A549 (cell line): ENCODE measurements around the gene ECEL1. TPM values are rescaled to one million over a fixed set of nuclear protein-coding genes. Genes with fewer than 3 reads are reported as not detected.

Experiments used
- ATAC-seq, 2 experiments: fragments of 200-7000 bp in 1 of 2; fragments of >200 bp in 1 of 2; cut with Nextera tagmentation in 1 of 2; cut with Tn5 transposase in 1 of 2; 3 replicates each; pipeline versions ENCODE4 v1.8.0 to v1.9.1; 2018 to 2020; ENCODE audit warnings: mild to moderate bottlenecking in 1 of 2, moderate library complexity in 1 of 2
- CTCF ChIA-PET: fragments of 300-600 bp; sonication (Branson Sonifier 250); formaldehyde crosslinking; extraction: SDS; loops from one replicate; lab custom pipeline; 2021; ENCODE audit warnings: antibody characterized with exemption, inconsistent platforms; lab: Yijun Ruan, JAX
- POLR2A ChIA-PET: fragments of 350-600 bp; formaldehyde crosslinking; extraction: SDS; loops from one replicate; lab custom pipeline; 2021; ENCODE audit warnings: antibody characterized with exemption, inconsistent platforms; lab: Yijun Ruan, JAX
- DNase-seq, 2 experiments: peaks; one replicate each; pipeline versions ENCODE4 v3.0.0 to v3.0.0-alpha.2; 2011 to 2016; ENCODE audit warnings: low read depth in 1 of 2, low spot score in 1 of 2
- FAIRE-seq: peaks from 2 replicates; lab custom pipeline; 2011; peaks lifted over from hg19 to GRCh38; lab: Jason Lieb, UNC
- H3K27ac ChIP-seq, 2 experiments: fragments of >200 bp; sonication (Bioruptor Twin); formaldehyde crosslinking; 3 replicates each; pipeline ENCODE4 v1.5.1; 2016 to 2017
- H3K4me1 ChIP-seq: fragments of >200 bp; sonication (Bioruptor Twin); formaldehyde crosslinking; 3 replicates; pipeline ENCODE4 v1.6.1; 2016
- H3K4me2 ChIP-seq: fragments of >200 bp; sonication (Bioruptor Twin); formaldehyde crosslinking; 3 replicates; pipeline ENCODE4 v1.6.1; 2016
- H3K4me3 ChIP-seq: fragments of >200 bp; sonication (Bioruptor Twin); formaldehyde crosslinking; 3 replicates; pipeline ENCODE4 v1.5.1; 2016
- H3K9me3 ChIP-seq: fragments of >200 bp; sonication (Bioruptor Twin); formaldehyde crosslinking; 3 replicates; pipeline ENCODE4 v1.6.1; 2016
- CBX2 ChIP-seq: fragments of 200-600 bp; sonication (generic); IDR thresholded peaks from 2 replicates; pipeline ENCODE4 v1.6.1; 2016; ENCODE audit warnings: low read depth, mild to moderate bottlenecking, borderline replicate concordance
- CHD4 ChIP-seq: fragments of 200-600 bp; sonication (generic); IDR thresholded peaks from 2 replicates; pipeline ENCODE4 v1.6.1; 2016; ENCODE audit warnings: antibody characterized with exemption, mild to moderate bottlenecking, borderline replicate concordance
- EHF ChIP-seq: fragments of 250-450 bp; sonication (Bioruptor Pico); IDR thresholded peaks from 2 replicates; pipeline ENCODE4 v1.5.0; 2020; ENCODE audit warnings: mild to moderate bottlenecking
- EP300 ChIP-seq, 2 experiments: fragments of >200 bp; sonication (Bioruptor Twin); formaldehyde crosslinking; IDR thresholded peaks; 2 replicates in 1 of 2; 3 replicates in 1 of 2; pipeline ENCODE4 v1.6.1; 2016 to 2017
- FOXS1 ChIP-seq: fragments of 250-450 bp; sonication (Bioruptor Pico); IDR thresholded peaks from 2 replicates; pipeline ENCODE4 v1.5.0; 2020; ENCODE audit warnings: mild to moderate bottlenecking, moderate library complexity
- GATA3 ChIP-seq: IDR thresholded peaks from 2 replicates; pipeline ENCODE4 v1.6.1; 2012; ENCODE audit warnings: borderline replicate concordance
- HEYL ChIP-seq: fragments of 250-450 bp; sonication (Bioruptor Pico); IDR thresholded peaks from 2 replicates; pipeline ENCODE4 v1.8.0; 2021; ENCODE audit warnings: mild to moderate bottlenecking, moderate library complexity
- HOXA7 ChIP-seq: fragments of 250-450 bp; sonication (Bioruptor Pico); IDR thresholded peaks from 2 replicates; pipeline ENCODE4 v1.5.0; 2020; ENCODE audit warnings: mild to moderate bottlenecking, moderate library complexity
- HOXB5 ChIP-seq: fragments of 250-450 bp; sonication (Bioruptor Pico); IDR thresholded peaks from 2 replicates; pipeline ENCODE4 v1.5.0; 2020; ENCODE audit warnings: mild to moderate bottlenecking, moderate library complexity
- NFE2L2 ChIP-seq: fragments of 150-350 bp; conservative IDR thresholded peaks from 2 replicates; pipeline ENCODE4 v1.6.1; 2014; ENCODE audit warnings: low read length
- NPAS2 ChIP-seq: fragments of 250-450 bp; sonication (Bioruptor Pico); IDR thresholded peaks from 2 replicates; pipeline ENCODE4 v1.8.0; 2022; ENCODE audit warnings: mild to moderate bottlenecking, moderate library complexity, borderline replicate concordance
- PHF8 ChIP-seq: fragments of 200-600 bp; sonication (generic); IDR thresholded peaks from 2 replicates; pipeline ENCODE4 v1.6.1; 2016; ENCODE audit warnings: low read depth, mild to moderate bottlenecking, antibody characterized with exemption, moderate library complexity, borderline replicate concordance
- POLR2AphosphoS2 ChIP-seq: conservative IDR thresholded peaks from 2 replicates; pipeline ENCODE4 v1.6.1; 2012; ENCODE audit warnings: low read length, improper control_type of control experiment, inconsistent platforms
- ZFP36 ChIP-seq: fragments of 450-650 bp; IDR thresholded peaks from 2 replicates; pipeline ENCODE4 v1.6.1; 2014; ENCODE audit warnings: borderline replicate concordance; ENCODE audit not compliant: partially characterized antibody
- ZSCAN20 ChIP-seq: fragments of 250-450 bp; sonication (Bioruptor Pico); IDR thresholded peaks from 2 replicates; pipeline ENCODE4 v1.8.0; 2022; ENCODE audit warnings: mild to moderate bottlenecking, moderate library complexity
- whole genome bisulfite sequencing: methylation state at CpG from one replicate; pipeline ENCODE4 v1.1.6; 2017; ENCODE audit errors: missing lambda C conversion rate; 5-methylcytosine and 5-hydroxymethylcytosine counted together
- polyA plus RNA-seq, 4 experiments: library from polyadenylated mRNA; depleted of rRNA in 3 of 4; stranded (reverse); fragments of >200 nt; fragmentation: RNase III in 1 of 4; extraction: RNeasy Plus Mini Kit Qiagen cat#74134 plus additional on column Dnase treatment in 1 of 4; gene quantifications; 2 replicates in 3 of 4; 3 replicates in 1 of 4; pipeline ENCODE4 v1.2.3, GENCODE V29; 2011 to 2017
- TF ChIP-seq, protein P1 (sequence below): fragments of >200 bp; sonication (Bioruptor Twin); formaldehyde crosslinking; IDR thresholded peaks from 2 replicates; pipeline ENCODE4 v1.6.1; 2016
- TF ChIP-seq, protein P2 (sequence below): fragments of >200 bp; sonication (Bioruptor Twin); formaldehyde crosslinking; IDR thresholded peaks from 3 replicates; pipeline ENCODE4 v1.6.1; 2016
- TF ChIP-seq, protein P3 (sequence below): IDR thresholded peaks from 2 replicates; pipeline ENCODE4 v1.6.1; 2012
- TF ChIP-seq, protein P4 (sequence below): fragments of 450-650 bp; IDR thresholded peaks from 2 replicates; pipeline ENCODE4 v1.6.1; 2014; ENCODE audit warnings: antibody characterized with exemption

The ECEL1 gene
- polyA plus RNA-seq, 2 of the 4 experiments (the other 2 are of a cell fraction) = 0.12 to 0.18 TPM

DNA sequence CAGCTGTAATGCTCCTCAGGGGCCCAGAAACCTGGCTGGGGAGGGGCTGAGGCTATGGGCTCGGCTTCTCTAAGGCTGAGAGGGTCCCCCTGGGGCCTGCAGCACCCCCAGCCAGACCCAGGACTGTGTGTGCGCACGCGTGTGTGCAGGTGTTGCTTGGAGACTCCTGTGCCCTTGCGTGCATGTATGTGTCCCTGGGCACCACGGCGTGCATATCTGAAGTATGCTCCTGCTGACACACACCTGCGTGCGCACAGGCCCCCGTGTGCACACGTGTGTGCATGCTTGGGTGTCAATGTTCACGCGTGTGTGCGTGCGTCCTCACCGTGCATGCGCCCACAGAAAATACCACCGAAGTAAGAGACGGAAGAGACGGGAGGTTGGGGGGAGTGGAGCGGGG is 14.9 kb upstream of the ECEL1 start (continued):
- TF ChIP-seq PHF8 (no peak), ZFP36 (no peak)
- TF ChIP-seq, protein P1, sequence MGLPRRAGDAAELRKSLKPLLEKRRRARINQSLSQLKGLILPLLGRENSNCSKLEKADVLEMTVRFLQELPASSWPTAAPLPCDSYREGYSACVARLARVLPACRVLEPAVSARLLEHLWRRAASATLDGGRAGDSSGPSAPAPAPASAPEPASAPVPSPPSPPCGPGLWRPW = no peak
- TF ChIP-seq, protein P2, sequence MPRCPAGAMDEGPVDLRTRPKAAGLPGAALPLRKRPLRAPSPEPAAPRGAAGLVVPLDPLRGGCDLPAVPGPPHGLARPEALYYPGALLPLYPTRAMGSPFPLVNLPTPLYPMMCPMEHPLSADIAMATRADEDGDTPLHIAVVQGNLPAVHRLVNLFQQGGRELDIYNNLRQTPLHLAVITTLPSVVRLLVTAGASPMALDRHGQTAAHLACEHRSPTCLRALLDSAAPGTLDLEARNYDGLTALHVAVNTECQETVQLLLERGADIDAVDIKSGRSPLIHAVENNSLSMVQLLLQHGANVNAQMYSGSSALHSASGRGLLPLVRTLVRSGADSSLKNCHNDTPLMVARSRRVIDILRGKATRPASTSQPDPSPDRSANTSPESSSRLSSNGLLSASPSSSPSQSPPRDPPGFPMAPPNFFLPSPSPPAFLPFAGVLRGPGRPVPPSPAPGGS = no peak
- TF ChIP-seq, protein P3, sequence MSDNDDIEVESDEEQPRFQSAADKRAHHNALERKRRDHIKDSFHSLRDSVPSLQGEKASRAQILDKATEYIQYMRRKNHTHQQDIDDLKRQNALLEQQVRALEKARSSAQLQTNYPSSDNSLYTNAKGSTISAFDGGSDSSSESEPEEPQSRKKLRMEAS = no peak

DNA sequence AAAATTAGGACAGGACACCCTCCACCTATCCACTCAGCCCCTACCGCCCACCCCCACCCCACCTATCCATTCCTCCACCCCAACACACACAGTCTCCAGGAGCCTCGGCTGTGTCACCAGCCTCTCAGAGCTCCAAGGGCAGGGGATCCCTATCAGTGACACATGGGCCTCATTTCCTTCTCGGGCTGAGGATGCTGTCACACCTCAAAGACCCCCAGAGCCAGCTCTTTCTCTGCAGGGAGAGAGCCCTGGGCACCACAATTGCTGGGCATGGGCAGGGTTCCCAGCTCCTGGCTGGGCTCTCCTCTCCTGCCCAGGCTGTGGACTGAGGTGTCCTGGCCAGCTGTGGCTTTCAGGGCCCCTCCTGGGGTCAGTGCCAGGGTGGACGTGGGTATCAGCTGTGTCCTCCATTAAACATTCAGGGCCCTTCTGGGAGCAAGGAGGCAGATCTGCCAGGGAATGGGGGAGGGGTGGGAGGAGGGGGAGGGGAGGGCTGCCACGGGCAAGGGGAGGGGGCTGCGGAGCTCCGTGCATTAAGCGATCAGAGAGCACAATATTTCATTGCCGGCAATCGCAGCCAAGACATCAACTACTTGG is 14.3 kb upstream of the ECEL1 start:
- ATAC-seq = no peak
- H3K9me3 ChIP-seq = no peaks in the 10 kb centered on the region
- ChIA-PET CTCF (interaction anchor here (1.1 to 2.0 kb wide), 3 partner anchors 20 to 33 kb away, joined by 3 to 13 read pairs (median 4); no protein-coding TSS in a partner anchor), POLR2A (no interaction called here)
- H3K4me2 ChIP-seq = peak overlapping the region; percentile 97; the same call in 2 of the 3 replicates
- no peak overlapping the region for H3K4me3 ChIP-seq
- H3K4me1 ChIP-seq = peaks cover 24% of the 10 kb centered on the region
- no peak for DNase-seq
- FAIRE-seq = no peak
- TF ChIP-seq EHF (CRISPR knock-in tag) = no peak
- TF ChIP-seq EP300 (IDR thresholded peaks at IDR 0.05) = no peak
- TF ChIP-seq NPAS2 (CRISPR knock-in tag) = no peak
- 83% methylated on average over 7 of the region's 10 CpGs for WGBS
- H3K27ac ChIP-seq = peak overlapping the region in 1 of 2 experiments; percentile 85; a peak in 3 of 6 replicates

DNA sequence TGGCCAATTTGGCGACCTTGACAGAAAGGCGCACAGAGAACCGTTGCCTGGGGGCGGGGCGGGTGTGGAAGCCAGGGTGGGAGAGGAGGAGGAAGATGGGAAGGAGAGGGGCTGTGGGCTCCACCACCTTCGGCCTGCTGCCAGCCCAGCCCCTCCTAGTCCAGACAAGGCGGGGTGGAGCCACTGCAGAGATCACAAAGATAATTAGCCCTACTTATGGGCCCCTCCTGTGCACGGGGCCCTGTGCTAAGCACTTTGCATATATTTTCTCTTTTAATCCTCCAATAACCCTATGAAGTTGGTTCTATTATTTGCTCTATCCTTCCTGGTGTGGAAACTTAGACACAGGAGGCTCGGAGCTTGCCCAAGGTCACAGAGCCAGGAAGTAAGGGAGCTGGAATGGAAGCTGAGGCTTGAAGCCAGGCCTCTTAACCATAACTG is 13.7 kb upstream of the ECEL1 start:
- no peak for DNase-seq
- FAIRE-seq = no peak
- POLR2A ChIA-PET = no interaction called here
- Histone ChIP-seq H3K4me2 (no peak overlapping the region), H3K4me3 (no peak overlapping the region), H3K4me1 (peaks cover 24% of the 10 kb centered on the region), H3K27ac (peak overlapping the region in 1 of 2 experiments; percentile 85; a peak in 3 of 6 replicates), H3K9me3 (no peaks in the 10 kb centered on the region)
- 83% methylated on average over 9 of the region's 9 CpGs for WGBS
- CTCF ChIA-PET = interaction anchor here (1.1 to 2.0 kb wide), 3 partner anchors 20 to 32 kb away, joined by 3 to 13 read pairs (median 4); no protein-coding TSS in a partner anchor
- TF ChIP-seq CBX2 = no peak
- no peak for TF ChIP-seq HEYL (CRISPR knock-in tag)
- TF ChIP-seq HOXA7 = no peak
- no peak for TF ChIP-seq CHD4
- TF ChIP-seq NFE2L2 = no peak
- TF ChIP-seq, protein P4, sequence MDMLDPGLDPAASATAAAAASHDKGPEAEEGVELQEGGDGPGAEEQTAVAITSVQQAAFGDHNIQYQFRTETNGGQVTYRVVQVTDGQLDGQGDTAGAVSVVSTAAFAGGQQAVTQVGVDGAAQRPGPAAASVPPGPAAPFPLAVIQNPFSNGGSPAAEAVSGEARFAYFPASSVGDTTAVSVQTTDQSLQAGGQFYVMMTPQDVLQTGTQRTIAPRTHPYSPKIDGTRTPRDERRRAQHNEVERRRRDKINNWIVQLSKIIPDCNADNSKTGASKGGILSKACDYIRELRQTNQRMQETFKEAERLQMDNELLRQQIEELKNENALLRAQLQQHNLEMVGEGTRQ = no peak
- no peak for TF ChIP-seq HOXB5
- TF ChIP-seq ZSCAN20 = no peak
- TF ChIP-seq FOXS1 (CRISPR knock-in tag) = no peak
- no peak for TF ChIP-seq GATA3
- TF ChIP-seq POLR2AphosphoS2 = no peak
- TF ChIP-seq, protein P2 = no peak
- no peak for ATAC-seq
